Left colon (tissue), 2 donors: ENCODE measurements around the gene PDE6G. TPM values are rescaled to one million over a fixed set of nuclear protein-coding genes. Genes with fewer than 3 reads are reported as not detected.

Experiments used
- ATAC-seq: fragments of 200-7000 bp; cut with Tn5 transposase; one replicate; pipeline ENCODE4 v1.9.1; 2020; ENCODE audit warnings: mild to moderate bottlenecking, moderate library complexity
- DNase-seq, 2 donors: peaks; one replicate each; pipeline ENCODE4 v3.0.0-alpha.2; 2020
- intact Hi-C, 2 donors: fragments of 100-400 bp; cut with DNase I in 1 of 2; cut with micrococcal nuclease in 1 of 2; formaldehyde crosslinking; loops; one replicate each; pipeline versions ENCODE4 v1.11.2 to v1.14.0; 2022; cut with DNase I, micrococcal nuclease
- total RNA-seq, 2 donors: library from RNA; stranded (reverse); fragmentation: NEBNext Ultra II Directional; extraction: Animal tissue kit (Norgen Biotek cat#: 25700); gene quantifications; one replicate each; pipeline ENCODE4 v1.2.1, GENCODE V29; 2021
- donor health status: DM: no; HTN: no; CAD: no.
- donor health status: DM: yes; HTN: yes; CAD: no.

The PDE6G gene
- total RNA-seq, 2 donors from 2014 or later, result 0.34 TPM; not detected in 1

GRCh38 chr17:81666342-81667191, 10.2 kb upstream of the PDE6G start, which contains the start of the genes CCDC137 and OXLD1:
TSS of gene CCDC137 (plus strand) at chr17:81666737. CDS start at chr17:81666767, 30 bp downstream.
TSS of gene OXLD1 (minus strand) at chr17:81666605. CDS start at chr17:81666577, 28 bp downstream.
- intact Hi-C loops, result no loop called here
- DNase-seq, result peak; percentile 97
- peak; percentile 97 for ATAC-seq

- ATAC-seq, result peak; percentile 31
- DNase-seq, result no peak
- intact Hi-C loops, result no loop called here
Observed at GRCh38 chr17:81666092-81666341, 9.7 kb upstream of the PDE6G start.

- intact Hi-C loops, result no loop called here
- ATAC-seq (peak; percentile 36), DNase-seq (peak; percentile 37 to 49)
Observed at GRCh38 chr17:81665205-81666091, 9.1 kb upstream of the PDE6G start.

- intact Hi-C loops, result no loop called here
- no peak for ATAC-seq
- DNase-seq, result no peak
Observed at GRCh38 chr17:81664051-81664470, 7.7 kb upstream of the PDE6G start.

GRCh38 chr17:81662002-81662401, 5.7 kb upstream of the PDE6G start:
- no peak for ATAC-seq
- DNase-seq, result no peak
- intact Hi-C loops, result no loop called here

- intact Hi-C loops, result no loop called here
- no peak for ATAC-seq
- DNase-seq, result no peak
Observed at GRCh38 chr17:81660441-81660840, 4.1 kb upstream of the PDE6G start.

DNA sequence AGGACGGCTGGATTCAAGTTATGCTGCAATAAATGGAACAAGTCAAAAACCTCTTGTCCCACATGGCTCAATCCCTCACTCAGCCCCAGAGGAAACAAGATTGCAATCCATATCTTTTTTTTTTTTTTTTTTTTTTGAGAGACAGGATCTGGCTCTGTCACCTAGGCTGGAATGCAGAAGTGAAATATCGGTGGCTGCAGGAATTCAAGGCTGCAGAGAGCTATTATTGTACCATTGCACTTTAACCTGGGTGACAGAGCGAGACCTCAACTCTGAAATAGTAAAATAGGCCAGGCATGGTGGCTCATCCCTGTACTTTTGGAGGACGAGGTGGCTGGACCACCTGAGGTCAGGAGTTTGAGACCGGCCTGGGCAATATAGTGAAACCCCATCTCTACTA, 2.7 kb upstream of the PDE6G start:
- ATAC-seq (no peak), DNase-seq (no peak)
- intact Hi-C loops, result no loop called here

GRCh38 chr17:81656835-81657234, 493 bp upstream of the PDE6G start:
- intact Hi-C loops, result no loop called here
- DNase-seq (no peak), ATAC-seq (no peak)

DNA sequence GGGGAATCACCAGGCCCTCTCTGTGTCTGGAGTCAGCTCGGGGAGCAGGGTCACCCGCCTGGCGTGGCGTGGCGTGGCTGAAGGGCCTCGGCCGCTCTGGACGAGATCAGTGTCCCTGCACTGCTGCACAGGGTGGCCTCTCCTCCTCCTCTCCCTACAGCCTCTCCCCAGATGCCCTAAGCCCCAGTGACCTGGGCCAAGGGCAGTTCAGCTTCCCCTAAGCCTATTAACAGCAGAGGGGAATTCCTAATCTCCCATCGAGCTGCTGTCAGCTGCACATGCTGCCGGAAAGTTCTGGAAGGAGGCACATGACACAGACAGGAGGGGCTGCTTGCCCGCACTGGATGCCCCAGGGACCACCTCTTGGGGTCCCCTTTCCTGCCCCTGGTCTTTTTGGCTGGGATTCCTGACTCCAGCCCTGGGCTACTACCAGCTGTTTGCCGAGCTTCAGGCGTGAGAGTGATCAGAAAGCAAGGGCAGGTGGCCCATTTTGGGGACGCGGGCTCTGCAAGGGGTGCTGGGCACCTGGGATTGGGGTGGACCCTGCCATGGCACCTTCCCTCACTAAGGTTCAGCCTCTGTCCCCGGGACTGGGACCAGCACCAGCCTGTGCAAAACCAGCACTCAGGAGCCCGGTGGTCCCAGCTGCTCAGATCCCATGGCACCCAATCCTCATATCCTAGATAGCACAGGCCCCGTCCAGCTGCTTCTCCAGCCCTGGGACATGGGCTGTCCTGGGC, 794 bp downstream of the PDE6G start:
- no peak for DNase-seq
- no peak for ATAC-seq
- intact Hi-C loops, result no loop called here

- intact Hi-C loops, result no loop called here
- DNase-seq, result no peak
- no peak for ATAC-seq
Observed at GRCh38 chr17:81652906-81653771, 3.2 kb downstream of the PDE6G start.

- DNase-seq (no peak), ATAC-seq (no peak)
- intact Hi-C loops, result no loop called here
Observed at GRCh38 chr17:81651692-81652091, 4.7 kb downstream of the PDE6G start.

DNA sequence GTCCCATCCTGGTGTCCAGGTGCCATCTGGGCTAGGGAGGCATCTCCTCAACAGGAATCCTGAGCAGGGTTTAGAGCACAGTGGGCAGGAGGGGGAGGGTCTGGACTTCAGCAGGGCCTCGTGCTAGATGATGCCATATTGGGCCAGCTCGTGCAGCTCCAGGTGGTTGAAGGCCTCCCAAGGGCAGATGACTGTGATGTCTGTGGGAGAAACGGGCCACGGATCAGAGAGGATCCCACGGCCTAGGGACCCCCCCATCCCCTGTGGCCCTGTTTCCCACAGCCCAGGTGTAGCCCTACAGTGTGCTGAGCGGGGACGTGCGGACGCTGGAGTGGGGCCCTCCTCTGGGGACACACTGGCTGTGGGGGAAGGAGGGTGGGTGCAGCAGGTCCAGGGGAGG, 5.4 kb downstream of the PDE6G start:
- ATAC-seq, result no peak

DNA sequence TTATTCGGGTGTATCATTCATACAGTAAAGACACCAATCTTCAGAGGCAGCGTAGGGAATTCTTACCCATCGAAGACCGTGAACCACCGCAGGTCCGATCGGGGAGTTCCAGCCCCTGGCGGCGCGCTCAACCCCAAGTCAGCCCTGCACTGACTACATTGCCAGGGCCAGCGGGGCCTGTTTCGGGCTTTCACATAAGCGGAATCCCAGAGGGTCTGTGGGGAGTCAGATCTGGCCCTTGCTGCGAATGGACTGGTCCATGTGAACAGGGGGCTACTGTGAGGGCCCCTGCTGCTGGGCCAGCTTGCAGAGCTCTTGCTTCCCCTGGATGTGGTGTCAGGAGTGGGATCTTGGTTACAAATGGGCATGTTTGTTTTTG, 7.6 kb downstream of the PDE6G start:
- no peak for DNase-seq
- no peak for ATAC-seq
- intact Hi-C loops, result no loop called here

More for the DNA sequence above, 5.4 kb downstream of the PDE6G start:
- intact Hi-C loops, result no loop called here
- DNase-seq, result no peak

DNA sequence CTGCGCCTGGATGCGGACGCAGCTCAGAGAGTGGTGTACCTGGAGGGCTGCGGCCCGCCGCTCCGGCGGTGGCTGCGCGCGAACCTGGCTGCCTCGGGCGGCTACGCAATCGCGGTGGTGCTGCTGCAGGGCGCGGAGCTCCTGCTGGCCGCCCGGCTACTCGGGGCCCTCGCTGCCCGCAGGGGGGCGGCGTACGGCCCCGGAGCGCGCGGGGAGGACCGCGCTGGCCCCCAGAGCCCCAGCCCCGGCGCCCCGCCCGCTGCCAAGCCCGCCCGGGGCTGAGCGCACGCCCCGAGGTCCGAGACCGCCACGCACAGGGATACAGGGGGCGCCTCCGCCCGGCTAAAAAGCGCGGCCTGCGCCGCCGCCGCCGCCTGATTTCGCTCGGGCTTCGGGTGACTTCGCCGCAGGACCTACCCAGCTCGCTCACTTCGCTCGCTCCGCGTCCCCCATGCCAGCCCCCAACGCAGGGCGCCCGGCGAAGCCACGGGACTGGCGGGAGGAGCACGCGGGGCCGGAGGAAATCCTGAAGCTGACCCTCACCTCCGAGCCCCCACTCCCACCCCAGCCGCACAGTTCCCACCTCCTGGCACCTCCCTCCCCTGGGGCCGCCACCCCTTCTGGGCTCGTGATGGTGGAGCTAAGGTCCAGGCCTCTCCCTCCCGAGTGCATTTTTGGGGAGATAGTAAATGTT, 8.2 kb downstream of the PDE6G start:
- intact Hi-C loops, result no loop called here
- ATAC-seq (no peak), DNase-seq (no peak)

- intact Hi-C loops, result no loop called here
- ATAC-seq (no peak), DNase-seq (no peak)
Observed at GRCh38 chr17:81647640-81648012, 8.7 kb downstream of the PDE6G start.

GRCh38 chr17:81646869-81647600, 9.3 kb downstream of the PDE6G start:
- intact Hi-C loops, result no loop called here
- ATAC-seq (no peak), DNase-seq (no peak)
